Activated T-cell treated with anti-CD3 and anti-CD28 coated beads for 1 hour (primary cell): ENCODE results near the gene TGFBR2.
"Not testable (repeated sequence)": the region's sequence is repeated elsewhere in the genome, so short reads cannot be mapped to it uniquely, and the experiment has no call there.

Experiments used
- DNase-seq: peaks from one replicate; pipeline ENCODE4 v3.0.0-alpha.2; 2020; ENCODE audit warnings: low read depth

Gene TGFBR2

DNA sequence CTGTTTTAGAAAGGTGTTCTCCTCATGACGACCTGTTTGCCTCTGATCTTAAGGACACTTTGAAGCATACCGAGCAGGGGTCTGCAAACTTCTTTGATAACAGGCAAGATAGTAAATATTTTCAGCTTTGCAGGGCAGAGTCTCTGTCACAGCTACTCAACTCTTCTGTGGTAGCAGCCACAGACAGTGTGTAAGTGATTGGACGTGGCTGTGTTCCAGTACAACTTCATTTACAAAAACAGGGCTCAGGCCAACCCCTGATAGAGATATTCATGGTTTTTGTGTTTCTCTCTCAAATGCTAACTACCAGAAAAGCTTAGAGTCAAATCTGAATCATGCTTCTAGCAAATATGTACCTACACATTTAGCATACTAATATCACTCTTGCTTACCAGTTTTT, 51.5 kb downstream of the TGFBR2 start:
- no peak for DNase-seq

DNA sequence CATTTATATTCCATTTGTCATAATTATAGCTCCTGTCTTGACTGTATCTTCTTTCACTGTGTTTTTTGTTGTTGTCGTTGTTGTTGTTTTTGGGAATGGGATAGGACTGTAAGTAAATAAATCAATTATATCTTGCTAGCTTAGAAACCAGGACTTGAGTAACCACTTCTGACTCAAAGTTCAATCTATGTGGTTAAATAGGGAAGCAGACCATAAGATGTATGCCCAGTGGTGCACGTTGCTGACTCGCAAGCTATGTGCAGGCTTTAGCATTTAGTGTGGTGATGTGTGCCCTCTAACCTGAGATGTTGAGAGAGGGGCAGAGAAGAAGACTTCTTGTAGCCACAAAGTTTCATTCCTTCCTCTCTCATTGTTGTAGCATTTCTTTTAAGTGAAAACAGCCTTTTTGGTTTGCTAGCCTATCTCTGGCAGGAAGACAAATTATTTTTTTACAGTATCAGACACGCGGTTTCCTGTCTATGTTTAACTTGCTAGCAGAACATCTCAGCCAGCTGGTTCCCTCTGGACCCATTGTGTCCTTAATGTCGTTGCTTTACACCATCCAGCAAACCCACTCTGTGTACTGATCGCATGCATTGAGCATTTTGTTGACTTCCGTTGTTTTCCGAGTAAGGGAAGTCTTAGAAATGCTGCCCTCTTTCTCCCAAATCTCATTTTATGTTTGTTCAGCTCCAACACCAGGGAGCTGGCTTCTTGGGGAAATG, 52.1 kb downstream of the TGFBR2 start:
- DNase-seq = no peak

DNA sequence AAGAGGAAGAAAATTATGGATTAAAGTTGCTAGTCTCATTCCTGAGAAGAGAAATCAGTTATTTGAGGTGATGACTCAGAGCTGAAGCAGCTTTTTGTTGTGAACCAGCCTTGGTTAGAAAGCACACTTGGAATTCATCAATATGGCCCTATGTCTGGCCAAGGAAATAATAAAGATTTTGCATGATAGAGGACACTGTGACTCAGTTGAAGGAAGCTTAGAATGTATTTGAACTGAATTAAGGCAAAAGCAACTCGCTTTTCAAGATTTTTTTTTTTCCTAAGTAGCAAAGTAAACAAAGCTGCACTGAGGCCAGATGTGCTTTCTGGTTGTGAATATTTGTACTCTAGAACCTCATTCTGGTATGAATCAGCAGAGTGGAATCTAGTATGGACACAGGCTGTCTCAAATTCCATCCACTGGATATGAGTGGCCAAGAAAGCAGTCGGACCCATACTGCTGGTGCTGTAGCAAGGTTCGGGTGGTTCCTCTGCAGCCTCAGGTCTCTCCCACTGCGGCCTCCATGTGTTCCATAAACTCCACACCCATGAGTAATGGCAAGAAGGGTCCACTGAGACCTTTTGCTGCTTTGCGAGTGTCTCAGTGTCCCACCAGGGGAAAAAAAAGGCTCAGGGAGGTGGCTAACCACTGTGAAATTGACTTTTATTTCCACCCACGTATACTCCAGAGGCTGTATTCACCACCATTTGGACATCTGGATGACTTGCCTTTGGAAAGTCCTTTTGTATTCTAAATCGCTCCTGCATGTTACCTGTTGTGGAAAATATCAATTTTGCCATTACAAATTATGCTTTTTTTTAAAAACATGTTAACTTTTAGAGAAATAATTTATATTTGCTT, 53.1 kb downstream of the TGFBR2 start:
- DNase-seq = no peak

GRCh38 chr3:30660136-30660535, 53.7 kb downstream of the TGFBR2 start:
- DNase-seq = no peak

GRCh38 chr3:30660656-30661055, 54.3 kb downstream of the TGFBR2 start:
- DNase-seq = no peak

DNA sequence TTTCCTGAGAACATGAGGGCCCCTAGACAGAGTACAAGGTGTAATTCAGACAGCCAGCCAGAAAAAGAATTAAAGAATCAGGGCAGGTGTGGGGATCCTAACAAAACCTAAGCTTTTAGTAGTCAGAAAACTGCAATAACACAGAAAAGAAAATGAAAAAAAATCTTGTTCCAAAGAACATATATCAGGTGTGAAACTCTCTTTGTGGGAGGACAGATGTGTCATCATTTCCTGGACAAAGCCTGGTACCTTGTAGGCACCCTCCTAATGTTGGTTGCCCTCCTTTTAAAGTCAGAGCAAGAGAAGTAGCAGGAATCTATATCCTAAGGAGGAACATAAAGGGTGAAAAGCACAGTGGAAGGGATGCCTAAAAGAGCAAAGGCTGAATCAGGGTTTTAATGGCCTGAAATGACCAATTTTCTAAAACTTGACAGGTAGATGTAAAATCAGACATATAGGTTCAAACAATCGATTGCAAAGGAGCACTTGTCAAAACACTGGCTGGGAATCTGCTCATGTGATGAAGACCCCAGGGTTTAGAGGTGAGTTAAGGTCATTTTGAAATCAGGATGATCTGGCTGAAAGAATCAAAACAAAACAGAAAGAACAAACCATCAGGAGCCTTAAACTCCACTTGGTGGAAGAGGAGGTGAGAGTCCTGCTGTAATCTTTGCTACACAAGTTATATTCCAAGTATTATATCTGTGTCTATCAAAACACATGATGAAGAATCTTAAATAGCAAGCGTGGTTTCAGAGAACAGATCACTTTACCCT, 54.9 kb downstream of the TGFBR2 start:
- no peak for DNase-seq

GRCh38 chr3:30662836-30663235, 56.4 kb downstream of the TGFBR2 start:
- no peak for DNase-seq

- no peak for DNase-seq
These were observed 57.3 kb downstream of the TGFBR2 start for GRCh38 chr3:30663533-30664241.

GRCh38 chr3:30664459-30664858, 58.1 kb downstream of the TGFBR2 start:
- DNase-seq = no peak

- no peak for DNase-seq
These were observed 58.5 kb downstream of the TGFBR2 start for GRCh38 chr3:30664884-30665283.

DNA sequence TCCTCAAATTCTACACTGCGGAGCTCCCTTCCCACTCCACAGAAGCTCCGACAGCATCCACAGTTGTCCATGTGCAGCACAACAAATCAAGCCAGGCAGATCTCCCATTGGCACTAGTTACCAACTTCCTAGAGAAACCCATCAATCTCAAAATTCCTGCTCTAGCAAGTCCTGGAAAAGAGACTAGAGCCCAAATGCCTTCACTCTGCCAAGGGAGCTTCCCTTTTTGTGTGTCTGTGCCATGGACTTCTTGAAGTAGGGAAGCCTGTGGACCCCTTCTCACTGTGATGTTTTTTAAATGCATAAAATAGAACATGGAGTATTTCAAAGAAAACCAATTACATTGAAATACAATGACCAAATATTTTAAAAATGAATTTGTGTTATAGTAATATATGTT, 59.1 kb downstream of the TGFBR2 start:
- no peak for DNase-seq

- no peak for DNase-seq
These were observed 60.3 kb downstream of the TGFBR2 start for GRCh38 chr3:30666572-30667279.

DNA sequence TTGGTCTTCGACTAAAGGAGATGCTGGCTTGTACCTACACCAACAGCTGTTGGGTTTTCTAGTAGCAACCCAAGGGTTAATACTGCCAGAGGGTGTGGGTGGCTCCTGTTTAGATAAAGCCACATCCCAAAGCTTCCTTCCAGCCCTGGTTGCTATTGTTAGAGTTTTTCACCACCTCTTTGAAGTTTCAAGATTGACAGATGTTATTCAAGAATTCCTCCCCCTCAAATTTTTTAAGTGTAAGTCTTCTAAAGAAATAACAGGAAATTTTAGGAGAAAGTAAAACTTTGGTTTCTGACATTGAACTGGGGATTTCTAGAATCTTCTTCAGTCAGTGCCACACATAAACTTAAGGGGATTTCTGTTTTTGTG, 60.9 kb downstream of the TGFBR2 start:
- DNase-seq = no peak

DNA sequence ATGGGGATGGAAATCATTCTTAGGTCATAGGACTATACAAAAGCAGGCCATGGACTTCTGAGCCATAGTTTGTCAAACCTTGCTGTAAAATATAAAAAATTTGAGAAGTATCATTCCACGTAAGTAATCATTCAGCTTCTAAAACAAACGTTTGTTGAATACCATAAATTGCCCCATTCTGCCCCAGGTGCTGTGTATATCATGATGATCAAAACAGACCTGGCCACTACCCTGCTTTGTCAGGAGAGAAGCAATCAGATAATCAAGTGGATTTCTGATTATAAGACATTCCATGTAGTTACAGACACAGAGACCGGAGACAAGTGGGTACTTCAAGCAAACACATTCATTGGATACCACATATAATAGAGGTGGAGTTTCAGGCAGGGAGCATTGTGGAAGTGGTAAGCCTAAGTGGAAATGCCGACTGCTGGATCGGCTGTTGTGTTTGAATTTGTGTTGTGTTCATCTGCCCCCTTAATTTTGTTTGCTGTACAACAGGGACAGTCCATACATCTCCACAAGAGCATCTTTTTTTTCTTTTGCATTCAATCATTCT, 61.7 kb downstream of the TGFBR2 start:
- no peak for DNase-seq

DNA sequence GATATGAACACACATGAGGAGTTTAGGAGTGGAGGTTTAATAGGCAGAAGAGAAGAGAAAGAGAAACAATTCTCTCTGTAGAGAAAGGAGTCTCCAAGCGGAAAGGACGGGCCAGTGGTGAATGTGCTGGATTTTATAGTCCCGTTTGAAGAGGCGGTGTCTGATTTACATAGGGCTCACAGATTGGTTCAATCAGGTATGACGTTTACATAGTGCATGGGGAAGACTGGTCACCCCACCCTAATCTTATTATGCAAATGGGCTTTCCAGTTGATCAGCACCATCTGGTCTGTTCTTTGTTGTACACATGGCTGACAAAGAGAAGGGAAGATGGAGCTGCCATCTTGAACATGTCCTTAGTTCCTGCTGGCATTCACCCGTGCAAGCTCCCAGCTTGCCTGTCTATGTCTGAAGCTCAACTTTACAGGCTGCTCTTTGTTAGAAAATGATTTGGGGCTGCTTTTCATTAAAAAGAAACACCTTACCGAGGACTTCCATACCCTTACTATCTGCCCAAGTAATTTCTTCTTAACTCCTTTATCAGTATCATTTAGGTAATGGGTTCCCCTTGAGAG, 63.0 kb downstream of the TGFBR2 start:
- not testable (repeated sequence) for DNase-seq

DNA sequence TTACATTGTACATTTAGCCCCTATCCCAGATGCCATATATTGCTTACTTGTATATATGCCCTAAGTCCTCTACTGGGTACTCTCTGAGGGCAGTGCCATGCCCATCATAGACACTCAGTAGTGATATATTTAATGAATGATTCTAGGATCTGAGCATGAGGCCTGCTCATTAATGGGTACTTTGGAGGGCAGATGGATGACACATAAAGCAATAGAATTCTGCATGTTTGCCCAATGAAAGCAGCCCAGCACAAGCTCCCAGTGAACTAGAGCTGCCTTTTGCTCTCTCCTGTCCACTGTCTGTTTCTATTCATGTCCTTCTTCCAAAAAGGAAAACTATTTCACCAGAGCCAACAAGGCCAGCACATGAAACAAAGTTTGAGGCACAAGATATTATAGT, 63.9 kb downstream of the TGFBR2 start:
- no peak for DNase-seq

- no peak for DNase-seq
These were observed 65.3 kb downstream of the TGFBR2 start for GRCh38 chr3:30671527-30672286.

DNA sequence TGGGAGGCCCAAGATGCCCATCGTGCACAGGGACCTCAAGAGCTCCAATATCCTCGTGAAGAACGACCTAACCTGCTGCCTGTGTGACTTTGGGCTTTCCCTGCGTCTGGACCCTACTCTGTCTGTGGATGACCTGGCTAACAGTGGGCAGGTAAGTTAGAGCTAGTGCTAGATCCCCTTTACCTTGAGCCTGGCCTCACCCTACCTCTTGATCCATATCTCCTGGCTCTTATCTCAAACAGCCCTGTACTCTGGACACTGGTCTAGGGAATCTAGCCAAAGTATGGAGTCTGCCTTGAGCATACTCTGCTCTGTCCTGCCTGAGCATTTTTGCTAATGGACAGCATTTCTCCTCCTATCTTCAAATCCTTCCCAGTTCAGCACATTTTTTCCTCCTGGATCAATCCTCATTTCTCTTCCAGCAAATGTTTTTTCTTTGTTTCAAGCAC, 65.9 kb downstream of the TGFBR2 start:
- no peak for DNase-seq

DNA sequence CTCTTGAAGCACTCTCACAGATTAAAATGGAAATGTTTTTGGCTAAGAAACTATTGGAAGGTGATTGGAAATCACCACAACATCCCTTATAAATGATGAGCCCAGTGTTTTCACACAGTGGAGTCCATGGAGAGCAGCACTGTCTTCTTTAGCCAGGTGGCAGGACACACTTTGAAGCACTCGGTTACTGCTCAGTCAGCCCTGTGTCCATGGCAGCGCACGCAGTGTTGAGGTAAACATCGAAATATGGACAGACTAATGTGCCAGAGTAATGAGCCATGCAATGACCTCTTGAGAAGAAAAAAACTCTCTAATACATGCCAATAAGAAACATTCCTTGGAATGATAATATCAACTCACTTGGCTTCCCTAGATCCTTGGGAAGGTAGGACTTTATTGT, 66.6 kb downstream of the TGFBR2 start:
- no peak for DNase-seq
